MG63 (cell line): ENCODE measurements around the gene IFITM10. TPM values are rescaled to one million over a fixed set of nuclear protein-coding genes. Genes with fewer than 3 reads are reported as not detected.

ENCODE experiments used
- DNase-seq: peaks from one replicate; pipeline ENCODE4 v3.0.0-alpha.2; 2020
- H3K27me3 ChIP-seq: fragments of 250-450 bp; sonication (Bioruptor Pico); 2 replicates; pipeline ENCODE4 v1.5.1; 2020; ENCODE audit warnings: mild to moderate bottlenecking, moderate library complexity
- H3K36me3 ChIP-seq: fragments of 250-450 bp; sonication (Bioruptor Pico); 2 replicates; pipeline ENCODE4 v1.5.1; 2020; ENCODE audit warnings: mild to moderate bottlenecking, moderate library complexity
- H3K4me3 ChIP-seq: fragments of 250-450 bp; sonication (Bioruptor Pico); 2 replicates; pipeline ENCODE4 v1.5.1; 2020; ENCODE audit warnings: mild to moderate bottlenecking, moderate library complexity
- H3K9me3 ChIP-seq: fragments of 250-450 bp; sonication (Bioruptor Pico); 2 replicates; pipeline ENCODE4 v1.5.1; 2020; ENCODE audit warnings: mild to moderate bottlenecking, moderate library complexity
- total RNA-seq: library from RNA; depleted of rRNA; stranded (reverse); fragments of >200 nt; shearing (Covaris generic); gene quantifications from 2 replicates; pipeline ENCODE4 v1.2.3, GENCODE V29; 2014; ENCODE audit warnings: low replicate concordance; rRNA removed

The IFITM10 gene
- total RNA-seq = 0.03 and 1.8 TPM in 2 replicates

- H3K4me3 ChIP-seq = no peak within 1 kb of the TSS
- peaks cover 2% of the 10 kb centered on the region for H3K36me3 ChIP-seq
- H3K9me3 ChIP-seq = no peaks in the 10 kb centered on the region
- no peak for DNase-seq
- H3K27me3 ChIP-seq = peaks cover 10% of the 10 kb centered on the region
These were observed at the start of gene IFITM10 for GRCh38 chr11:1750481-1750839. Gene IFITM10, minus strand, starts transcription at chr11:1750595. Its CDS starts 153 bp downstream, at chr11:1750442.

- Histone ChIP-seq H3K27me3 (0 out of 2 replicates have a peak, but pooled peaks cover under 1% of the 10 kb centered on the region), H3K4me3 (no peak overlapping the region), H3K9me3 (no peaks in the 10 kb centered on the region), H3K36me3 (no peaks in the 10 kb centered on the region)
- DNase-seq = no peak
These were observed 47.2 kb upstream of the IFITM10 start for GRCh38 chr11:1797391-1798125.

GRCh38 chr11:1796413-1797011 is 46.1 kb upstream of the IFITM10 start:
- DNase-seq = no peak
- H3K36me3 ChIP-seq = no peaks in the 10 kb centered on the region
- H3K27me3 ChIP-seq = 0 out of 2 replicates have a peak, but pooled peaks cover 2% of the 10 kb centered on the region
- H3K9me3 ChIP-seq = no peaks in the 10 kb centered on the region
- no peak overlapping the region for H3K4me3 ChIP-seq

- DNase-seq = no peak
- H3K27me3 ChIP-seq = 0 out of 2 replicates have a peak, but pooled peaks cover 2% of the 10 kb centered on the region
These were observed 42.7 kb upstream of the IFITM10 start for GRCh38 chr11:1793081-1793480.

DNA sequence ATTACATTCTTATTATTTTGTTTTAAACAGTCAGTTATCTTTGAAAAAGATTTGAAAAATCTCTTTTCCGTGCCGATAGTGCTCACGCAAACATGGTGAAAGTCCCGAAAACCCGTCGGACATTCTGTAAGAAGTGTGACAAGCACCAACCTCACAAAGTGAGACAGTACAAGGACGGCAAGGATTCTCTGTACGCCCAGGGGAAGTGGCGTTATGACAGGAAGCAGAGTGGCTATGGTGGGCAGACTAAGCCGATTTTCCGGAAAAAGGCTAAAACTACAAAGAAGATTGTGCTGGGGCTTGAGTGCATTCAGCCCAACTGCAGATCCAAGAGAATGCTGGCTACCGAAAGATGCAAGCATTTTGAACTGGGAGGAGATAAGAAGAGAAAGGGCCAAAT is 42.1 kb upstream of the IFITM10 start:
- Histone ChIP-seq H3K4me3 (no peak overlapping the region), H3K36me3 (no peaks in the 10 kb centered on the region), H3K27me3 (0 out of 2 replicates have a peak, but pooled peaks cover 2% of the 10 kb centered on the region), H3K9me3 (no peaks in the 10 kb centered on the region)
- DNase-seq = no peak

More at GRCh38 chr11:1793081-1793480, 42.7 kb upstream of the IFITM10 start:
- H3K36me3 ChIP-seq = no peaks in the 10 kb centered on the region
- no peaks in the 10 kb centered on the region for H3K9me3 ChIP-seq
- peak overlapping the region; percentile 16 for H3K4me3 ChIP-seq

GRCh38 chr11:1791912-1792311 is 41.5 kb upstream of the IFITM10 start:
- Histone ChIP-seq H3K4me3 (no peak overlapping the region), H3K36me3 (no peaks in the 10 kb centered on the region), H3K27me3 (0 out of 2 replicates have a peak, but pooled peaks cover 2% of the 10 kb centered on the region), H3K9me3 (no peaks in the 10 kb centered on the region)
- no peak for DNase-seq

DNA sequence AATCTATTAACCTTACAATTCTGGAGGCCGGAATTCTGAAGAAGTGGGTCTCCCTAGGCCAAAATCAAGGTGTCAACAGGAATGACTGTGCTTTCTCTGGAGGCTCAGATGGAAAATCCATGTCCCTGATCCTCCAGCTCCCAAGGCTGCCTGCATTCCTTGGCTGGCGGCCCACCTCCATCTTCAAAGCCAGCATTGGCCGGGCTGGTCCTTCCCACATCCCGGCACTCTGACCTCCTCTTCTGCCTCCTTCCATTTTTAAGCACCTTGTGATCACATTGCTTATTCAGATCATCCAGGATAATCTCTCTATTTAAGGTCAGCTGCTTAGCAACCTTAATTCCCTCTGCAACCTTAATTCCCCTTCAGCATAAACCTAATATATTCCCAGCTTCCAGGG is 36.1 kb upstream of the IFITM10 start:
- no peak for DNase-seq
- no peak overlapping the region for H3K4me3 ChIP-seq

GRCh38 chr11:1785749-1786413 is 35.5 kb upstream of the IFITM10 start:
- Histone ChIP-seq H3K36me3 (no peaks in the 10 kb centered on the region), H3K27me3 (no peaks in the 10 kb centered on the region), H3K4me3 (no peak overlapping the region), H3K9me3 (no peaks in the 10 kb centered on the region)
- DNase-seq = no peak

More for the DNA sequence above, 36.1 kb upstream of the IFITM10 start:
- no peaks in the 10 kb centered on the region for H3K36me3 ChIP-seq
- H3K9me3 ChIP-seq = no peaks in the 10 kb centered on the region
- H3K27me3 ChIP-seq = no peaks in the 10 kb centered on the region

GRCh38 chr11:1784761-1785650 is 34.6 kb upstream of the IFITM10 start:
- Histone ChIP-seq H3K27me3 (no peaks in the 10 kb centered on the region), H3K36me3 (no peaks in the 10 kb centered on the region), H3K4me3 (no peak overlapping the region), H3K9me3 (no peaks in the 10 kb centered on the region)
- no peak for DNase-seq

- H3K4me3 ChIP-seq = no peak overlapping the region
- no peak for DNase-seq
- H3K9me3 ChIP-seq = no peaks in the 10 kb centered on the region
- H3K27me3 ChIP-seq = no peaks in the 10 kb centered on the region
- H3K36me3 ChIP-seq = no peaks in the 10 kb centered on the region
These were observed 33.5 kb upstream of the IFITM10 start for GRCh38 chr11:1783725-1784529.

DNA sequence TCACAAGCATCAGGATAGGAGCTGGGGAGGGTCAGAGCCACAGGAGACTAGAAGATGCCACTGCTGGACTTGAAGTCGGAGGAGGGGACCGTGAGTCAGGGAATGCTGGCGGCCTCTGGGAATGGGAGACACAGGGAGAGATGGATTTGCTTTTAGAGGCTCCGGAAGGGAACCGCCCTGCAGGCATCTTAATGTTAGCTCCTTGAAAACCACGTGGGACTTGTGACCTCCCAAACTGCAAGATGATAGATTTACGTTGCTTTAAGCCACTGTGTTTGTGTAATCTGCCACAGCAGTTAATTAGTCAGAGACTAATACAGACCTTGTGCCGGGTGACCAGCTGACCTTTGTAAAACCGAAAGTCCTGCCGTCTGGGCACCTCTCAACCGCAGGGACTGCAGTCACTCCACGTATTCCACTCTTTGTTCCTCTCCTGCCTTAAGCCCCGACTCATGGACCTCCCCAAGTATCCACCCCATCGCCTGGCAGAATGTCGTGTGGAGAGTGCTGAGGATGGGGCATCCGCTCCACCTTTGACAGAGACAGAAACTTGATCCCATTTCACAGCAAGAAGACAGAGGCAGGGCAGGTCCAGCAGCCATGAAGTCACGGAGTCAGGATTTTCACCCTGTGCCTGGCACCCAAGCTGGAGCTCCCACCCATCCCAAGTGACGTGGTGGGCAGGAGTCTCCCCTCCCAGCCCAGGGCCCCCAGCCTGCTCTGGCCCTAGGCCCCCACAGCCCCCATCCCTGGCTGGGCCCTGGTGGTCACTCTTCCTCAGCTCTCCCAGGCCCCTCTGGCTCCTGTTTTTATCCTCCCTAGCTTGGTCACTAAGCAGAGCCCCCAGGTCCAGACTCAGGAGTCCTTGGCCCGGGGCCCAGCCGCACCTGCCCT is 32.7 kb upstream of the IFITM10 start:
- Histone ChIP-seq H3K36me3 (no peaks in the 10 kb centered on the region), H3K4me3 (no peak overlapping the region), H3K27me3 (no peaks in the 10 kb centered on the region), H3K9me3 (no peaks in the 10 kb centered on the region)
- DNase-seq = no peak

- Histone ChIP-seq H3K9me3 (no peaks in the 10 kb centered on the region), H3K27me3 (no peaks in the 10 kb centered on the region), H3K36me3 (no peaks in the 10 kb centered on the region), H3K4me3 (no peak overlapping the region)
- no peak for DNase-seq
These were observed 31.7 kb upstream of the IFITM10 start for GRCh38 chr11:1782031-1782590.

DNA sequence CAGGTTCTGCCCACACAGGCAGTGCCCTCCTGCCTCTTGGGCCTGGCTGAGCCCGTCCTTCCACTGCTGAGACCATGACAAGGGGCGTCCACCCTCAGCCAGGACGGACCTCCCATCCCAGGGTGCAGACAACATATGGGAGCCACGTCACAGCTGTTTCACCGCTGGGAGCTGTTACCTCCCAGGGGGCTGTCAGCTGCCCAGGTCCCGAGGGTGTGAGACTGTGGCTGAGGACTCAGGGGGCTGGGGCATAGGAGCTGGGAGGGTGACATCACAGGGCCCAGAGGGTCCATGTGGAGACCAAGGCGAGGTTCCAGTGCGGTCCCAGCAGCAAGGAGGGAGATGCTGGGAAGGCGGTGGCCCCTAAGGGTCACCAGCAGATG is 31.2 kb upstream of the IFITM10 start:
- Histone ChIP-seq H3K9me3 (no peaks in the 10 kb centered on the region), H3K4me3 (no peak overlapping the region), H3K36me3 (no peaks in the 10 kb centered on the region), H3K27me3 (no peaks in the 10 kb centered on the region)
- no peak for DNase-seq

- Histone ChIP-seq H3K36me3 (no peaks in the 10 kb centered on the region), H3K9me3 (no peaks in the 10 kb centered on the region), H3K27me3 (no peaks in the 10 kb centered on the region), H3K4me3 (no peak overlapping the region)
- no peak for DNase-seq
These were observed 30.6 kb upstream of the IFITM10 start for GRCh38 chr11:1780700-1781592.
